AG04450 (cell line): ENCODE measurements around the gene ASAP3. TPM values are rescaled to one million over a fixed set of nuclear protein-coding genes. Genes with fewer than 3 reads are reported as not detected.

Experiments
- CTCF ChIA-PET: fragments of 300-600, 350-600 bp; formaldehyde crosslinking; extraction: SDS; loops from one replicate; lab custom pipeline; 2022; ENCODE audit warnings: antibody characterized with exemption, inconsistent platforms; lab: Charles Lee
- POLR2A ChIA-PET: fragments of 350-600 bp; formaldehyde crosslinking; extraction: SDS; loops from one replicate; lab custom pipeline; 2021; ENCODE audit warnings: antibody characterized with exemption, inconsistent platforms; lab: Yijun Ruan, JAX
- DNase-seq: peaks from one replicate; pipeline ENCODE4 v3.0.0-alpha.2; 2011; ENCODE audit warnings: low read depth, low spot score
- H3K27ac ChIP-seq: one replicate; pipeline ENCODE4 v1.5.1; 2012; ENCODE audit warnings: low read depth, low read length, control low read depth
- H3K27me3 ChIP-seq: one replicate; pipeline ENCODE4 v1.6.0; 2012; ENCODE audit warnings: low read length; ENCODE audit not compliant: control insufficient read depth, insufficient read depth
- H3K4me3 ChIP-seq: 2 replicates; pipeline ENCODE4 v1.5.1; 2011; ENCODE audit warnings: mild to moderate bottlenecking, low read depth, low read length, control low read depth
- H3K9me3 ChIP-seq: 2 replicates; pipeline ENCODE4 v1.5.1; 2012; ENCODE audit warnings: low read length; ENCODE audit not compliant: control insufficient read depth, insufficient read depth
- polyA plus RNA-seq: library from polyadenylated mRNA; depleted of rRNA; stranded (reverse); fragments of >200 nt; gene quantifications from 2 replicates; pipeline ENCODE4 v1.2.3, GENCODE V29; 2011
- TF ChIP-seq, protein P1 (sequence below): IDR thresholded peaks from 2 replicates; pipeline ENCODE4 v1.5.1; 2011; ENCODE audit warnings: low read depth, low read length, control low read depth, inconsistent platforms

Gene ASAP3
- polyA plus RNA-seq, 1 experiment: 25.5 TPM

DNA sequence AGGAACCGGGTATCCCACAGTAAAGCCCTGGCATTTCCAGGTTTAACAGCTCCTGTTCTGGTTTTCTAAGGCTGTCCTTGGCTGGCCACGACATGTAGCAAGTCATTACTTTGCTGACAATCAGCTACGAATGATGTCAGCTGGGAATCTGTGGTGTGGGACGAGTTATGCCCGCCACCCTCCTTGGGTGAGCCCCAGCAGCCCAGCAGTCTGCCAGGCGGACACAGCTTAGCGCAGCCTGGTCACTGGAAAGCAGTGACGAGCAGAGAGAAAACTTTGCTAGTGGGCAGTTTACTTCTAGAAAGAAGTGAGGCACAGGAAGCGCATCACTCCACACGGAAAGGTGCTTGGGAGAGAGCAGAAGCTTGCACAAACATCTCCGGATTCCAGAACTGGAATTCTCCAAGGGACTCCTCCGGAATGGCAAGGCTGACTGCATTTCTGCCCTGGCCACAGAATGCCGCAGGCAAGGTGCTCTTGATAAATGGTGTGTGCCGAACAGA is 98.8 kb downstream of the ASAP3 start:
- CTCF ChIA-PET: interaction anchor here (1.0 to 1.1 kb wide), 3 partner anchors 9 to 19 kb away, joined by 3 read pairs; no protein-coding TSS in a partner anchor
- POLR2A ChIA-PET: interaction anchor here (0.7 to 2.5 kb wide), 4 partner anchors 9 to 1330 kb away, joined by 3 to 15 read pairs (median 4); partner anchors contain the start of genes HNRNPR and ZNF436
- no peak for DNase-seq
- TF ChIP-seq, protein P1, sequence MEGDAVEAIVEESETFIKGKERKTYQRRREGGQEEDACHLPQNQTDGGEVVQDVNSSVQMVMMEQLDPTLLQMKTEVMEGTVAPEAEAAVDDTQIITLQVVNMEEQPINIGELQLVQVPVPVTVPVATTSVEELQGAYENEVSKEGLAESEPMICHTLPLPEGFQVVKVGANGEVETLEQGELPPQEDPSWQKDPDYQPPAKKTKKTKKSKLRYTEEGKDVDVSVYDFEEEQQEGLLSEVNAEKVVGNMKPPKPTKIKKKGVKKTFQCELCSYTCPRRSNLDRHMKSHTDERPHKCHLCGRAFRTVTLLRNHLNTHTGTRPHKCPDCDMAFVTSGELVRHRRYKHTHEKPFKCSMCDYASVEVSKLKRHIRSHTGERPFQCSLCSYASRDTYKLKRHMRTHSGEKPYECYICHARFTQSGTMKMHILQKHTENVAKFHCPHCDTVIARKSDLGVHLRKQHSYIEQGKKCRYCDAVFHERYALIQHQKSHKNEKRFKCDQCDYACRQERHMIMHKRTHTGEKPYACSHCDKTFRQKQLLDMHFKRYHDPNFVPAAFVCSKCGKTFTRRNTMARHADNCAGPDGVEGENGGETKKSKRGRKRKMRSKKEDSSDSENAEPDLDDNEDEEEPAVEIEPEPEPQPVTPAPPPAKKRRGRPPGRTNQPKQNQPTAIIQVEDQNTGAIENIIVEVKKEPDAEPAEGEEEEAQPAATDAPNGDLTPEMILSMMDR: no peak
- Histone ChIP-seq H3K27me3 (no peaks in the 10 kb centered on the region), H3K9me3 (peaks cover 7% of the 10 kb centered on the region), H3K4me3 (no peak overlapping the region), H3K27ac (peak overlapping the region; percentile 21)

GRCh38 chr1:23384312-23385058 is 99.5 kb downstream of the ASAP3 start:
- no peak for DNase-seq
- TF ChIP-seq, protein P1: no peak
- Histone ChIP-seq H3K9me3 (peaks cover 7% of the 10 kb centered on the region), H3K27ac (no peak overlapping the region), H3K27me3 (no peaks in the 10 kb centered on the region), H3K4me3 (no peak overlapping the region)
- CTCF ChIA-PET: interaction anchor here (1.0 to 1.1 kb wide), 3 partner anchors 10 to 20 kb away, joined by 3 read pairs; no protein-coding TSS in a partner anchor
- POLR2A ChIA-PET: interaction anchor here (0.6 to 2.5 kb wide), 4 partner anchors 9 to 1330 kb away, joined by 3 to 15 read pairs (median 4); partner anchors contain the start of genes HNRNPR and ZNF436

DNA sequence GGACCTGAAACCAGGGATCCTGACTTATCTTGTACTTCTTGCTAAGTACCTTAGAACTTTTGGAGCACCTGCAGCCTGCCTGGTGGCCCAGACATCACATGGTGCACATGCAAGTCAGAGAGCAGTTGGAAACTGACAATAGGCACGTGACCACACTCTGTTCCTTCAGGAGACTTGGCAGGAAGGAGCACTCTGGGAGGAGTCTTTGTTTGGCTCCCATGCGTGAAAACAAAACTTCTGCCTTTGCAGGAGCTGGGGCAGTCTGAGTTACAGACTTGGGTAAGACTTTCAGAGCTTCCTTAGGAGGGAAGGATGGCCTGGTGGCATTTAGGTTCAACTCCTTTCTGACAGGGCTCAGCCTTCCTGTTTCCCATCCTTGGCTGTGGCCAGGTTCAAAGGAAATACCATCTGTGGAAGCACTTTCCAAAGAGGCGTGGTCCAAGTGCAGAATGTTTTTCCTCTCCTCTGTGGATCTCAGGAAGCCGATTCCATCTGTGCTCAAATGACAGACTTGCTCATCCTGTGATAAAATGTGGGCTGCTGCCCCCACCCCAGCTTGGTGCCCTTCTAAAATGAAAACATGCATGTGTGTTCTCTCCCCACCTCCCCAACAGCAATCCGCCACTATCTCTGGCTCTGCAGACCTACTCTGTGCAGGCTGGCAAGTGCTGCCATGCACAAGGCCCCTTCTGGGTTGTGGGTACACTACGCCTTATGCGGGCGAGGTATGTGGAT is 100.2 kb downstream of the ASAP3 start:
- Histone ChIP-seq H3K9me3 (peaks cover 7% of the 10 kb centered on the region), H3K27ac (no peak overlapping the region), H3K27me3 (no peaks in the 10 kb centered on the region), H3K4me3 (no peak overlapping the region)
- TF ChIP-seq, protein P1: no peak
- ChIA-PET POLR2A (interaction anchor here (2.5 kb wide), 1 partner anchor 39 kb away, joined by 15 read pairs; the partner anchor contains the start of gene HNRNPR), CTCF (interaction anchor here (0.9 kb wide), 1 partner anchor 20 kb away, joined by 3 read pairs; no protein-coding TSS in a partner anchor)
- DNase-seq: no peak

DNA sequence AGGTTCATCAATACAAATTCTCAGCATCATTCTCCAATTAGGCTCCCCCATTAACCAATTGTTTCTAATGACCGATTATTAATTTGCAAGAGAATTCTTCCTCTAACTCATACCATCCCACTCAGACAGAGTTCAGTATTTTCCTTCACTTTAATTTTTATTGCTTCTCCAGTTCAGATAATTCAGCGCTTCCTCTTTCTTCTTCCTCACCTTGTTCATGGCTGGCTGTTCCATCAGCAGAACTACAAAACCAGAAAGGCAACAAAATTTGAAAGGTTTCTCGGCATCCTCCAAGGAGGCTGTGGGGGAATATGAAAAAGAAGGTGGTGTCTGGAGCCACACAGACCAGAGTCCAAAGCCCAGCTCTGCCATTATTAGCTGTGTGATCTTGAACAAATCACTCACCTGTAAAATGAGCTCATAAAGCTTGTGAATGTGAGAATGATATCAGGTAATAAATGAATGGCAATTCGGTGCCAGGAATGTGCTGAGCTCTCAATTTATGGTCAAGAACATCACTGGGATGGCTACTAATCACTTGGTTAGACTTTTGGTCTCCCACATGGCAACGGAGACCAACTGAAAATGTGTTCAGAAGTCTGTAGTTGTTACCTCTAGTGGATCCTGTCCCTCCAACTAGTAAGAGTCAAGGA is 102.6 kb downstream of the ASAP3 start:
- no peaks in the 10 kb centered on the region for H3K27me3 ChIP-seq
- peaks cover 7% of the 10 kb centered on the region for H3K9me3 ChIP-seq
- DNase-seq: no peak
- no peak overlapping the region for H3K27ac ChIP-seq
- ChIA-PET POLR2A (no interaction called here), CTCF (no interaction called here)
- TF ChIP-seq, protein P1: no peak
- no peak overlapping the region for H3K4me3 ChIP-seq
